Neural progenitor cell (in vitro differentiated cells): ENCODE data around the gene ERBB4. TPM values are rescaled to one million over a fixed set of nuclear protein-coding genes. Genes with fewer than 3 reads are reported as not detected.

Source experiments
- DNase-seq: peaks from one replicate; pipeline ENCODE4 v3.0.0-alpha.2; 2016; ENCODE audit warnings: low spot score
- H2AFZ ChIP-seq: fragments of 200-600 bp; sonication (generic); replicated peaks from 2 replicates; pipeline ENCODE4 v1.6.1; 2016; ENCODE audit warnings: antibody characterized with exemption
- H3F3A ChIP-seq: fragments of 200-600 bp; sonication (generic); 2 replicates; pipeline ENCODE4 v1.6.1; 2016; ENCODE audit warnings: antibody characterized with exemption, low read depth
- H3K27ac ChIP-seq: fragments of 200-600 bp; sonication (generic); 2 replicates; pipeline ENCODE4 v1.5.1; 2016; ENCODE audit warnings: mild to moderate bottlenecking
- H3K27me3 ChIP-seq: fragments of 200-600 bp; sonication (generic); 2 replicates; pipeline ENCODE4 v1.6.1; 2016; ENCODE audit warnings: mild to moderate bottlenecking, moderate library complexity
- H3K36me3 ChIP-seq: fragments of 200-600 bp; sonication (generic); 2 replicates; pipeline ENCODE4 v1.5.1; 2016
- H3K4me1 ChIP-seq: fragments of 200-600 bp; sonication (generic); 2 replicates; pipeline ENCODE4 v1.6.1; 2016; ENCODE audit warnings: mixed run types
- H3K4me2 ChIP-seq: fragments of 200-600 bp; sonication (generic); 2 replicates; pipeline ENCODE4 v1.6.1; 2016
- H3K4me3 ChIP-seq: fragments of 200-600 bp; sonication (generic); 2 replicates; pipeline ENCODE4 v1.5.1; 2016
- H3K79me2 ChIP-seq: fragments of 200-600 bp; sonication (generic); 2 replicates; pipeline ENCODE4 v1.6.1; 2016; ENCODE audit warnings: low read depth
- H3K9ac ChIP-seq: fragments of 200-600 bp; sonication (generic); 2 replicates; pipeline ENCODE4 v1.6.1; 2016
- H3K9me3 ChIP-seq: fragments of 200-600 bp; sonication (generic); 2 replicates; pipeline ENCODE4 v1.5.1; 2016; ENCODE audit warnings: low read depth
- H4K20me1 ChIP-seq: fragments of 200-600 bp; sonication (generic); 2 replicates; pipeline ENCODE4 v1.6.1; 2016; ENCODE audit warnings: low read depth
- H3K27ac Mint-ChIP-seq: 3 replicates; pipeline ENCODE4 v1.8.0; 2021; ENCODE audit warnings: mixed read lengths
- H3K27me3 Mint-ChIP-seq: 2 replicates; pipeline ENCODE4 v1.8.0; 2022; ENCODE audit warnings: low read depth, mild to moderate bottlenecking, inconsistent platforms, moderate library complexity, mixed read lengths; ENCODE audit not compliant: insufficient read depth
- H3K36me3 Mint-ChIP-seq: 3 replicates; pipeline ENCODE4 v1.8.0; 2021; ENCODE audit warnings: mixed read lengths
- H3K4me1 Mint-ChIP-seq: 3 replicates; pipeline ENCODE4 v1.8.0; 2021; ENCODE audit warnings: mixed read lengths
- H3K4me3 Mint-ChIP-seq: 3 replicates; pipeline ENCODE4 v1.8.0; 2021; ENCODE audit warnings: mild to moderate bottlenecking, moderate library complexity, mixed read lengths
- H3K9me3 Mint-ChIP-seq: 3 replicates; pipeline ENCODE4 v1.8.0; 2020; ENCODE audit warnings: mixed read lengths
- CTCF ChIP-seq: fragments of 200-600 bp; sonication (generic); IDR thresholded peaks from 2 replicates; pipeline ENCODE4 v1.5.1; 2017; ENCODE audit warnings: antibody characterized with exemption, mild to moderate bottlenecking
- EZH2 ChIP-seq: fragments of 200-600 bp; sonication (generic); IDR thresholded peaks from 2 replicates; pipeline ENCODE4 v1.6.1; 2017; ENCODE audit warnings: antibody characterized with exemption, mild to moderate bottlenecking, moderate library complexity
- EZH2phosphoT487 ChIP-seq: fragments of 200-600 bp; sonication (generic); IDR thresholded peaks from 2 replicates; pipeline ENCODE4 v1.6.1; 2017; ENCODE audit warnings: antibody characterized with exemption
- total RNA-seq: library from RNA; depleted of rRNA; stranded (reverse); fragments of >200 nt; gene quantifications from 2 replicates; pipeline ENCODE4 v1.2.3, GENCODE V29; 2015; ENCODE audit warnings: low replicate concordance

Gene ERBB4
- total RNA-seq, 1 donor from 2014 or later, result 1.5 TPM

GRCh38 chr2:212213191-212213590 lies 325.4 kb downstream of the ERBB4 start:
- no peaks in the 10 kb centered on the region for H4K20me1 ChIP-seq
- Mint-ChIP-seq H3K4me3 (no peak overlapping the region), H3K27ac (no peak overlapping the region), H3K4me1 (peaks cover 8% of the 10 kb centered on the region), H3K9me3 (peaks cover 16% of the 10 kb centered on the region), H3K27me3 (no peaks in the 10 kb centered on the region), H3K36me3 (peaks cover 11% of the 10 kb centered on the region)
- no peaks in the 10 kb centered on the region for H3K36me3 ChIP-seq
- no peaks in the 10 kb centered on the region for H3F3A ChIP-seq
- H3K27ac ChIP-seq, result no peak overlapping the region
- TF ChIP-seq CTCF, result no peak
- TF ChIP-seq EZH2, result no peak
- no peak for TF ChIP-seq EZH2phosphoT487
- H3K4me1 ChIP-seq, result no peaks in the 10 kb centered on the region
- DNase-seq, result no peak
- no peak overlapping the region for H3K9ac ChIP-seq
- no peak overlapping the region for H3K4me2 ChIP-seq
- H2AFZ ChIP-seq, result no peak overlapping the region
- no peaks in the 10 kb centered on the region for H3K79me2 ChIP-seq
- no peak overlapping the region for H3K4me3 ChIP-seq
- no peaks in the 10 kb centered on the region for H3K9me3 ChIP-seq
- no peaks in the 10 kb centered on the region for H3K27me3 ChIP-seq

DNA sequence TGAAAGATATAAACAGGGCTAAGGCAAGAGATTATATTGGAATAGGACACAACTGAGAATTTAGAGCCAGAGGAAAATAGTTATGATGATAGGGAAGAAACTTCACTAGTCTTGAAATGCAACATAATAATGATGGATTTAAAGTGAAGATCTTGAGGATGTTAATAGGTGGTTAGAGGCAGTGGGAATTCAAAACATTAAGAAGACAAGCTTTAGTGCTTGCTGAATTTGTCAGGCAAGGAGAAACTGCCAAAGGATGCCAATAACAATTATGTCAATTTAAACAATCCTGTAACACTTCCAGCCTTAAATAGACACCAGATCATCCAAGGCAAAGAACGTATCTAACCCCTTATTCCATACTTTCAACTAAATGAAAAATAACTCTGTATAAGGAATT lies 330.1 kb downstream of the ERBB4 start:
- Histone ChIP-seq H3K36me3 (no peaks in the 10 kb centered on the region), H4K20me1 (no peaks in the 10 kb centered on the region), H3K9ac (no peak overlapping the region), H3K4me1 (no peaks in the 10 kb centered on the region), H2AFZ (no peak overlapping the region), H3F3A (no peaks in the 10 kb centered on the region), H3K27ac (no peak overlapping the region), H3K79me2 (no peaks in the 10 kb centered on the region), H3K4me3 (no peak overlapping the region), H3K27me3 (no peaks in the 10 kb centered on the region), H3K9me3 (no peaks in the 10 kb centered on the region), H3K4me2 (no peak overlapping the region)
- no peak for DNase-seq
- Mint-ChIP-seq H3K9me3 (peaks cover 14% of the 10 kb centered on the region), H3K36me3 (peaks cover 13% of the 10 kb centered on the region), H3K4me1 (peaks cover 8% of the 10 kb centered on the region), H3K27ac (no peak overlapping the region), H3K27me3 (no peaks in the 10 kb centered on the region), H3K4me3 (no peak overlapping the region)
- no peak for TF ChIP-seq EZH2
- no peak for TF ChIP-seq EZH2phosphoT487
- no peak for TF ChIP-seq CTCF

- Mint-ChIP-seq H3K27me3 (no peaks in the 10 kb centered on the region), H3K9me3 (no peaks in the 10 kb centered on the region), H3K36me3 (peaks cover 2% of the 10 kb centered on the region), H3K4me3 (no peak overlapping the region), H3K4me1 (no peaks in the 10 kb centered on the region), H3K27ac (no peak overlapping the region)
- Histone ChIP-seq H3K9me3 (no peaks in the 10 kb centered on the region), H3K79me2 (no peaks in the 10 kb centered on the region), H3K36me3 (no peaks in the 10 kb centered on the region), H3K27ac (no peak overlapping the region), H3F3A (no peaks in the 10 kb centered on the region), H2AFZ (no peak overlapping the region), H3K27me3 (no peaks in the 10 kb centered on the region), H3K4me3 (no peak overlapping the region), H3K4me1 (no peaks in the 10 kb centered on the region), H3K9ac (no peak overlapping the region), H4K20me1 (no peaks in the 10 kb centered on the region), H3K4me2 (no peak overlapping the region)
- TF ChIP-seq CTCF, result no peak
- no peak for TF ChIP-seq EZH2phosphoT487
- no peak for TF ChIP-seq EZH2
- DNase-seq, result no peak
These were observed 340.8 kb downstream of the ERBB4 start for GRCh38 chr2:212197776-212198175.
